HEK293 (cell line): ENCODE measurements around the gene GGT5.

ENCODE experiments used
- AEBP2 ChIP-seq: fragments of 450-650 bp; formaldehyde crosslinking; IDR thresholded peaks from 2 replicates; pipeline ENCODE4 v1.5.1; 2016; ENCODE audit warnings: missing biosample characterization, missing genetic modification characterization, borderline replicate concordance
- EGR2 ChIP-seq: fragments of 450-650 bp; formaldehyde crosslinking; IDR thresholded peaks from 2 replicates; pipeline ENCODE4 v1.5.1; 2016; ENCODE audit warnings: low read depth, missing biosample characterization, missing genetic modification characterization
- GLIS1 ChIP-seq: fragments of 450-650 bp; formaldehyde crosslinking; IDR thresholded peaks from 2 replicates; pipeline ENCODE4 v1.5.1; 2016; ENCODE audit warnings: missing biosample characterization, missing genetic modification characterization
- KLF16 ChIP-seq: fragments of 450-650 bp; formaldehyde crosslinking; IDR thresholded peaks from 2 replicates; pipeline ENCODE4 v1.5.1; 2017; ENCODE audit warnings: missing biosample characterization, missing genetic modification characterization
- MEIS1 ChIP-seq: sonication (generic); formaldehyde crosslinking; IDR thresholded peaks from 2 replicates; pipeline ENCODE4 v1.8.1; 2022; ENCODE audit warnings: missing genetic modification reagents, mild to moderate bottlenecking, borderline replicate concordance
- OVOL3 ChIP-seq: fragments of 450-650 bp; formaldehyde crosslinking; IDR thresholded peaks from 2 replicates; pipeline ENCODE4 v1.5.1; 2016; ENCODE audit warnings: missing biosample characterization, missing genetic modification characterization
- PRDM2 ChIP-seq: fragments of 450-650 bp; formaldehyde crosslinking; IDR thresholded peaks from 2 replicates; pipeline ENCODE4 v1.5.1; 2016; ENCODE audit warnings: missing biosample characterization, missing genetic modification characterization, borderline replicate concordance
- SCRT2 ChIP-seq: fragments of 450-650 bp; formaldehyde crosslinking; IDR thresholded peaks from 2 replicates; pipeline ENCODE4 v1.5.1; 2016; ENCODE audit warnings: missing biosample characterization, missing genetic modification characterization
- ZBTB1 ChIP-seq: fragments of 450-650 bp; formaldehyde crosslinking; IDR thresholded peaks from 2 replicates; pipeline ENCODE4 v1.5.1; 2016; ENCODE audit warnings: missing biosample characterization, missing genetic modification characterization
- ZBTB10 ChIP-seq: fragments of 450-650 bp; formaldehyde crosslinking; IDR thresholded peaks from 2 replicates; pipeline ENCODE4 v1.5.1; 2016; ENCODE audit warnings: missing biosample characterization, missing genetic modification characterization
- ZBTB20 ChIP-seq: fragments of 450-650 bp; formaldehyde crosslinking; IDR thresholded peaks from 2 replicates; pipeline ENCODE4 v1.5.1; 2016; ENCODE audit warnings: missing biosample characterization, missing genetic modification characterization
- ZBTB26 ChIP-seq: fragments of 450-650 bp; formaldehyde crosslinking; optimal IDR thresholded peaks from 2 replicates; pipeline ENCODE3; 2016; ENCODE audit warnings: missing biosample characterization, mild to moderate bottlenecking, missing genetic modification characterization
- ZBTB6 ChIP-seq: fragments of 450-650 bp; formaldehyde crosslinking; IDR thresholded peaks from 2 replicates; pipeline ENCODE4 v1.5.1; 2017; ENCODE audit warnings: missing biosample characterization, missing genetic modification characterization
- ZNF2 ChIP-seq: fragments of 450-650 bp; formaldehyde crosslinking; IDR thresholded peaks from 2 replicates; pipeline ENCODE4 v1.5.1; 2016; ENCODE audit warnings: missing biosample characterization, missing genetic modification characterization
- ZNF366 ChIP-seq: fragments of 450-650 bp; formaldehyde crosslinking; conservative IDR thresholded peaks from 2 replicates; pipeline ENCODE4 v1.5.1; 2016; ENCODE audit warnings: missing biosample characterization, missing genetic modification characterization
- ZNF48 ChIP-seq: fragments of 450-650 bp; formaldehyde crosslinking; IDR thresholded peaks from 2 replicates; pipeline ENCODE4 v1.5.1; 2016; ENCODE audit warnings: missing biosample characterization, missing genetic modification characterization
- ZNF639 ChIP-seq: fragments of 450-650 bp; formaldehyde crosslinking; IDR thresholded peaks from 2 replicates; pipeline ENCODE4 v1.5.1; 2016; ENCODE audit warnings: missing biosample characterization, missing genetic modification characterization
- ZNF704 ChIP-seq: fragments of 450-650 bp; formaldehyde crosslinking; IDR thresholded peaks from 2 replicates; pipeline ENCODE4 v1.5.1; 2016; ENCODE audit warnings: missing biosample characterization, missing genetic modification characterization
- ZNF843 ChIP-seq: fragments of 450-650 bp; formaldehyde crosslinking; IDR thresholded peaks from 2 replicates; pipeline ENCODE4 v1.5.1; 2016; ENCODE audit warnings: missing biosample characterization, missing genetic modification characterization
- ZSCAN18 ChIP-seq: fragments of 450-650 bp; formaldehyde crosslinking; IDR thresholded peaks from 2 replicates; pipeline ENCODE4 v1.5.1; 2016; ENCODE audit warnings: missing biosample characterization, missing genetic modification characterization
- ZSCAN30 ChIP-seq: fragments of 450-650 bp; IDR thresholded peaks from 2 replicates; pipeline ENCODE4 v1.5.1; 2018; ENCODE audit warnings: missing biosample characterization, mild to moderate bottlenecking, missing genetic modification characterization, moderate library complexity

The GGT5 gene

GRCh38 chr22:24247564-24248344 is 2.9 kb upstream of the GGT5 start (continued):
- TF ChIP-seq AEBP2 (tag by site-specific recombination) (no peak), SCRT2 (no peak), ZNF704 (no peak), ZNF843 (tag by site-specific recombination) (no peak), EGR2 (tag by site-specific recombination) (0 out of 2 replicates have a peak, but pooled peaks have one; percentile 19), ZBTB1 (no peak), OVOL3 (tag by site-specific recombination) (no peak), ZBTB26 (tag by site-specific recombination) (no peak), PRDM2 (tag by site-specific recombination) (no peak), ZNF2 (tag by site-specific recombination) (no peak), MEIS1 (CRISPR knock-in tag) (no peak), ZNF639 (no peak), ZNF48 (tag by site-specific recombination) (no peak), ZBTB6 (tag by site-specific recombination) (no peak), ZNF366 (tag by site-specific recombination) (no peak), ZBTB20 (tag by site-specific recombination) (peak; percentile 64), KLF16 (no peak), ZSCAN18 (tag by site-specific recombination) (no peak), ZBTB10 (tag by site-specific recombination) (no peak), ZSCAN30 (tag by site-specific recombination) (no peak), GLIS1 (0 out of 2 replicates have a peak, but pooled peaks have one; percentile 13)
